ENCODE results near the gene ART5. TPM values are rescaled to one million over a fixed set of nuclear protein-coding genes. Genes with fewer than 3 reads are reported as not detected.

The ART5 gene
- total RNA-seq, 1 experiment from 2014 or later, result not detected

DNA sequence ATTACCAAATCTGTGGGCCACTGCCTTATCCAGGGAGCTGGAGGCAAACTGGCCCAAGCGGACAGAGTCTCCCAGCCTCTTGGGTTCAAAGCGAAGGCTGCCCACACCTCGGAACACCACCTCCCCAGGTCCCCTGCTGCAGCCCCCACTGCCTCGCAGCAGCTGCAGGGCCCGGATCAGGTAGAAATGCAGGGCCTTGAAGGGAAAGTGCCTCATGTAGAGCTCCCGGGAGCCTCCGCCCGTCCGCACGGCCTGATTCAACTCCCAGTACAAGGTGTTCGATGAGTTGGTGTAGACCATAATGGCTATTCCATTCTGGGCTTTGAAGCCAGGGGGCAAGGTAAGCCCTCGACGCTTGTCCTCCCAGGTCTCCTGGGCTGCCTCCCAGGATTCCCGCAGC lies 2.0 kb downstream of the ART5 start:
- BruUV-seq (replicated peaks), result no TSS peak
- Mint-ChIP-seq H3K9me3 (ENCODE audit: unreplicated experiment) (no peaks in the 10 kb centered on the region), H3K27ac (ENCODE audit: low read depth, unreplicated experiment) (no peak overlapping the region), H3K4me3 (ENCODE audit: unreplicated experiment) (no peak overlapping the region), H3K27me3 (ENCODE audit: insufficient read depth, unreplicated experiment) (peaks cover 52% of the 10 kb centered on the region), H3K36me3 (ENCODE audit: insufficient read depth, unreplicated experiment) (peaks cover 5% of the 10 kb centered on the region), H3K4me1 (ENCODE audit: insufficient read depth, unreplicated experiment) (peaks cover 12% of the 10 kb centered on the region)
- no peak for TF ChIP-seq CTCF (IDR thresholded peaks at IDR 0.05; ENCODE audit: unreplicated experiment)
- CTCF ChIA-PET, result no interaction called here
- DNase-seq (ENCODE audit: unreplicated experiment), result no peak
- POLR2A ChIA-PET, result no interaction called here
- intact Hi-C loops (cut with micrococcal nuclease), result no loop called here

GRCh38 chr11:3638513-3638912 lies 3.3 kb downstream of the ART5 start:
- POLR2A ChIA-PET, result no interaction called here

GRCh38 chr11:3637201-3637600 lies 4.6 kb downstream of the ART5 start:
- intact Hi-C loops (cut with micrococcal nuclease), result no loop called here
- Mint-ChIP-seq H3K4me1 (ENCODE audit: insufficient read depth, unreplicated experiment) (peaks cover 5% of the 10 kb centered on the region), H3K9me3 (ENCODE audit: unreplicated experiment) (no peaks in the 10 kb centered on the region), H3K36me3 (ENCODE audit: insufficient read depth, unreplicated experiment) (no peaks in the 10 kb centered on the region), H3K27me3 (ENCODE audit: insufficient read depth, unreplicated experiment) (peaks cover 53% of the 10 kb centered on the region), H3K4me3 (ENCODE audit: unreplicated experiment) (no peak overlapping the region), H3K27ac (ENCODE audit: low read depth, unreplicated experiment) (no peak overlapping the region)
- DNase-seq (ENCODE audit: unreplicated experiment), result no peak
- ChIA-PET POLR2A (no interaction called here), CTCF (no interaction called here)
- no TSS peak for BruUV-seq (replicated peaks)
- no peak for TF ChIP-seq CTCF (IDR thresholded peaks at IDR 0.05; ENCODE audit: unreplicated experiment)

More at GRCh38 chr11:3638513-3638912, 3.3 kb downstream of the ART5 start:
- no peak for TF ChIP-seq CTCF (IDR thresholded peaks at IDR 0.05; ENCODE audit: unreplicated experiment)
- DNase-seq (ENCODE audit: unreplicated experiment), result no peak
- CTCF ChIA-PET, result interaction anchor here (1.0 kb wide), 1 partner anchor 28 kb away, joined by 3 read pairs; no protein-coding TSS in a partner anchor
- intact Hi-C loops (cut with micrococcal nuclease), result no loop called here
- H3K4me1 Mint-ChIP-seq (ENCODE audit: insufficient read depth, unreplicated experiment), result peaks cover 5% of the 10 kb centered on the region
- H3K9me3 Mint-ChIP-seq (ENCODE audit: unreplicated experiment), result no peaks in the 10 kb centered on the region
- no peak overlapping the region for H3K27ac Mint-ChIP-seq (ENCODE audit: low read depth, unreplicated experiment)
- H3K4me3 Mint-ChIP-seq (ENCODE audit: unreplicated experiment), result no peak overlapping the region
- BruUV-seq (replicated peaks), result no TSS peak
- peaks cover 53% of the 10 kb centered on the region for H3K27me3 Mint-ChIP-seq (ENCODE audit: insufficient read depth, unreplicated experiment)
- H3K36me3 Mint-ChIP-seq (ENCODE audit: insufficient read depth, unreplicated experiment), result no peaks in the 10 kb centered on the region

- POLR2A ChIA-PET, result no interaction called here
- TF ChIP-seq CTCF (IDR thresholded peaks at IDR 0.05; ENCODE audit: unreplicated experiment), result no peak
- no peak overlapping the region for H3K4me3 Mint-ChIP-seq (ENCODE audit: unreplicated experiment)
- intact Hi-C loops (cut with micrococcal nuclease), result no loop called here
- CTCF ChIA-PET, result no interaction called here
- H3K27ac Mint-ChIP-seq (ENCODE audit: low read depth, unreplicated experiment), result no peak overlapping the region
- DNase-seq (ENCODE audit: unreplicated experiment), result no peak
- H3K27me3 Mint-ChIP-seq (ENCODE audit: insufficient read depth, unreplicated experiment), result peaks cover 42% of the 10 kb centered on the region
- no peaks in the 10 kb centered on the region for H3K9me3 Mint-ChIP-seq (ENCODE audit: unreplicated experiment)
- no TSS peak for BruUV-seq (replicated peaks)
- H3K36me3 Mint-ChIP-seq (ENCODE audit: insufficient read depth, unreplicated experiment), result no peaks in the 10 kb centered on the region
- no peaks in the 10 kb centered on the region for H3K4me1 Mint-ChIP-seq (ENCODE audit: insufficient read depth, unreplicated experiment)
Observed at GRCh38 chr11:3635641-3636375, 6.0 kb downstream of the ART5 start.
